Kasumi-1 (cell line): ENCODE results near the gene CCDC138.

Source experiments
- DNase-seq, 2 experiments: peaks; one replicate each; lab custom pipeline; 2025; lab: John Stamatoyannopoulos, UW

The CCDC138 gene

GRCh38 chr2:108918941-108919341 lies 132.4 kb downstream of the CCDC138 start:
- DNase-seq = no peak

- no peak for DNase-seq
Measured at GRCh38 chr2:108919571-108920373, 133.2 kb downstream of the CCDC138 start.

GRCh38 chr2:108920686-108921085 lies 134.1 kb downstream of the CCDC138 start:
- no peak for DNase-seq

- DNase-seq = no peak
Measured at GRCh38 chr2:108921096-108922030, 134.8 kb downstream of the CCDC138 start.

GRCh38 chr2:108922141-108922915 lies 135.8 kb downstream of the CCDC138 start:
- no peak for DNase-seq

GRCh38 chr2:108923019-108923700 lies 136.6 kb downstream of the CCDC138 start:
- DNase-seq = no peak

GRCh38 chr2:108923736-108924579 lies 137.4 kb downstream of the CCDC138 start:
- DNase-seq = no peak

- no peak for DNase-seq
Measured at GRCh38 chr2:108924580-108925251, 138.1 kb downstream of the CCDC138 start.

- no peak for DNase-seq
Measured at GRCh38 chr2:108925286-108925685, 138.7 kb downstream of the CCDC138 start.

GRCh38 chr2:108925735-108926134 lies 139.2 kb downstream of the CCDC138 start:
- no peak for DNase-seq
